ENCODE data around the gene TSEN54.

The TSEN54 gene

GRCh38 chr17:75566834-75567233 is 50.5 kb downstream of the TSEN54 start:
- no peaks in the 10 kb centered on the region for H3K9me3 Mint-ChIP-seq
- ATAC-seq (no peak), DNase-seq (ENCODE audit: low spot score in 2 of 2) (no peak)
- peaks cover 10% of the 10 kb centered on the region for H3K4me1 Mint-ChIP-seq
- peak overlapping the region; percentile 26 for H3K27ac Mint-ChIP-seq
- H3K4me3 Mint-ChIP-seq, result no peak overlapping the region
- peaks cover 10% of the 10 kb centered on the region for H3K36me3 Mint-ChIP-seq

- Mint-ChIP-seq H3K4me3 (no peak overlapping the region), H3K27ac (no peak overlapping the region), H3K4me1 (peaks cover 10% of the 10 kb centered on the region), H3K36me3 (peaks cover 8% of the 10 kb centered on the region), H3K9me3 (no peaks in the 10 kb centered on the region)
- ATAC-seq (no peak), DNase-seq (ENCODE audit: low spot score in 2 of 2) (no peak)
Observed at GRCh38 chr17:75568412-75569255, 52.3 kb downstream of the TSEN54 start.

- Mint-ChIP-seq H3K36me3 (no peaks in the 10 kb centered on the region), H3K27ac (peak overlapping the region; percentile 89), H3K9me3 (no peaks in the 10 kb centered on the region), H3K4me3 (no peak overlapping the region), H3K4me1 (peaks cover 10% of the 10 kb centered on the region)
- no peak for DNase-seq (ENCODE audit: low spot score in 2 of 2)
- ATAC-seq, result no peak
Observed at GRCh38 chr17:75570034-75570676, 53.8 kb downstream of the TSEN54 start.

GRCh38 chr17:75570772-75571171 is 54.4 kb downstream of the TSEN54 start:
- DNase-seq (ENCODE audit: low spot score in 2 of 2), result no peak
- H3K27ac Mint-ChIP-seq, result peak overlapping the region; percentile 89
- no peaks in the 10 kb centered on the region for H3K9me3 Mint-ChIP-seq
- no peak for ATAC-seq
- no peak overlapping the region for H3K4me3 Mint-ChIP-seq
- H3K4me1 Mint-ChIP-seq, result peaks cover 10% of the 10 kb centered on the region
- H3K36me3 Mint-ChIP-seq, result no peaks in the 10 kb centered on the region

GRCh38 chr17:75571197-75571884 is 55.0 kb downstream of the TSEN54 start:
- DNase-seq (ENCODE audit: low spot score in 2 of 2) (peak in 1 of 2 donors; percentile 61), ATAC-seq (peak; percentile 89)
- H3K36me3 Mint-ChIP-seq, result no peaks in the 10 kb centered on the region
- no peak overlapping the region for H3K4me3 Mint-ChIP-seq
- peaks cover 10% of the 10 kb centered on the region for H3K4me1 Mint-ChIP-seq
- no peaks in the 10 kb centered on the region for H3K9me3 Mint-ChIP-seq
- peak overlapping the region; percentile 89 for H3K27ac Mint-ChIP-seq

GRCh38 chr17:75571885-75572215 is 55.5 kb downstream of the TSEN54 start:
- ATAC-seq (no peak), DNase-seq (ENCODE audit: low spot score in 2 of 2) (no peak)
- Mint-ChIP-seq H3K36me3 (no peaks in the 10 kb centered on the region), H3K4me3 (no peak overlapping the region), H3K9me3 (no peaks in the 10 kb centered on the region), H3K27ac (peak overlapping the region; percentile 89), H3K4me1 (peaks cover 10% of the 10 kb centered on the region)

- no peak overlapping the region for H3K4me3 Mint-ChIP-seq
- no peaks in the 10 kb centered on the region for H3K36me3 Mint-ChIP-seq
- H3K27ac Mint-ChIP-seq, result no peak overlapping the region
- DNase-seq (ENCODE audit: low spot score in 2 of 2) (no peak), ATAC-seq (no peak)
- peaks cover 10% of the 10 kb centered on the region for H3K4me1 Mint-ChIP-seq
- H3K9me3 Mint-ChIP-seq, result no peaks in the 10 kb centered on the region
Observed at GRCh38 chr17:75572713-75573539, 56.6 kb downstream of the TSEN54 start.

GRCh38 chr17:75573540-75573957 is 57.2 kb downstream of the TSEN54 start:
- Mint-ChIP-seq H3K36me3 (no peaks in the 10 kb centered on the region), H3K4me3 (no peak overlapping the region), H3K9me3 (no peaks in the 10 kb centered on the region), H3K4me1 (peaks cover 10% of the 10 kb centered on the region), H3K27ac (no peak overlapping the region)
- DNase-seq (ENCODE audit: low spot score in 2 of 2) (no peak), ATAC-seq (no peak)

GRCh38 chr17:75573994-75574393 is 57.7 kb downstream of the TSEN54 start:
- ATAC-seq (no peak), DNase-seq (ENCODE audit: low spot score in 2 of 2) (no peak)
- H3K9me3 Mint-ChIP-seq, result no peaks in the 10 kb centered on the region
- H3K36me3 Mint-ChIP-seq, result no peaks in the 10 kb centered on the region
- H3K4me3 Mint-ChIP-seq, result no peak overlapping the region
- H3K4me1 Mint-ChIP-seq, result peaks cover 10% of the 10 kb centered on the region
- H3K27ac Mint-ChIP-seq, result no peak overlapping the region
